HepG2 (cell line): ENCODE data around the gene SYNPR. TPM values are rescaled to one million over a fixed set of nuclear protein-coding genes. Genes with fewer than 3 reads are reported as not detected.

Experiments
- ATAC-seq: fragments of 200-7000 bp; cut with Tn5 transposase; 3 replicates; pipeline ENCODE4 v1.9.1; 2020; ENCODE audit warnings: mild to moderate bottlenecking, moderate library complexity
- BruUV-seq: library from RNA; stranded (reverse); fragments of 400-500 nt; replicated peaks from 2 replicates; lab custom pipeline; 2021; lab: Mats Ljungman, UMichigan
- CTCF ChIA-PET: fragments of 300-600 bp; formaldehyde crosslinking; extraction: SDS; loops from one replicate; lab custom pipeline; 2021; ENCODE audit warnings: low total read pairs, inconsistent platforms, low intra/inter-chr PET ratio; lab: Yijun Ruan, JAX
- POLR2A ChIA-PET: fragments of 350-600 bp; sonication (Branson Sonifier 250); formaldehyde crosslinking; loops from one replicate; lab custom pipeline; 2020; ENCODE audit warnings: antibody characterized with exemption, inconsistent platforms; lab: Yijun Ruan, JAX
- DNase-seq: peaks from one replicate; pipeline ENCODE4 v3.0.0-alpha.2; 2015; ENCODE audit warnings: low spot score
- FAIRE-seq: peaks from 3 replicates; lab custom pipeline; 2011; peaks lifted over from hg19 to GRCh38; lab: Jason Lieb, UNC
- H2AFZ ChIP-seq: one replicate; pipeline ENCODE4 v1.6.1; 2011; ENCODE audit warnings: low read length, inconsistent platforms
- H3K27ac ChIP-seq: fragments of 300-600 bp; 3 replicates; pipeline ENCODE4 v1.8.0; 2011; ENCODE audit warnings: mixed run types, mild to moderate bottlenecking, mixed read lengths, low read length, inconsistent platforms; ENCODE audit not compliant: insufficient read depth; ENCODE audit errors: extremely low read length
- H3K27me3 ChIP-seq, 2 experiments: fragments of 200-600 bp in 1 of 2; 2 replicates in 1 of 2; 3 replicates in 1 of 2; pipeline versions ENCODE4 v1.6.0 to v1.8.0; 2011; ENCODE audit warnings: low read length in 2 of 2, mild to moderate bottlenecking in 2 of 2, moderate library complexity in 2 of 2, inconsistent platforms in 1 of 2; ENCODE audit not compliant: insufficient read depth in 2 of 2, control insufficient read depth in 1 of 2
- H3K36me3 ChIP-seq, 2 experiments: fragments of 200-600 bp in 1 of 2; replicated peaks in 1 of 2; 2 replicates in 1 of 2; 3 replicates in 1 of 2; pipeline versions ENCODE4 v1.5.1 to v1.8.0; 2011; ENCODE audit warnings: low read length in 2 of 2, inconsistent platforms in 1 of 2; ENCODE audit not compliant: insufficient read depth in 2 of 2, control insufficient read depth in 1 of 2
- H3K4me1 ChIP-seq: 2 replicates; pipeline ENCODE4 v1.5.1; 2012; ENCODE audit warnings: low read length, inconsistent platforms; ENCODE audit not compliant: insufficient read depth
- H3K4me2 ChIP-seq: 2 replicates; pipeline ENCODE4 v1.6.0; 2011; ENCODE audit warnings: low read depth, low read length, inconsistent platforms
- H3K4me3 ChIP-seq, 3 experiments: fragments of 200-600 bp in 1 of 3; sonication (generic), shearing (Covaris generic) in 1 of 3; replicated peaks in 1 of 3; 2 replicates each; pipeline ENCODE4 v1.5.1; 2011 to 2016; ENCODE audit warnings: low read length in 3 of 3, inconsistent platforms in 2 of 3, low read depth in 2 of 3, mild to moderate bottlenecking in 2 of 3, control low read depth in 1 of 3, mixed read lengths in 1 of 3; ENCODE audit not compliant: insufficient read depth in 1 of 3
- H3K79me2 ChIP-seq: one replicate; pipeline ENCODE4 v1.6.1; 2011; ENCODE audit warnings: low read length, inconsistent platforms; ENCODE audit not compliant: insufficient read depth
- H3K9ac ChIP-seq: 2 replicates; pipeline ENCODE4 v1.6.0; 2011; ENCODE audit warnings: mild to moderate bottlenecking, low read depth, low read length, inconsistent platforms; ENCODE audit not compliant: insufficient read depth
- H3K9me3 ChIP-seq: 2 replicates; pipeline ENCODE4 v1.5.1; 2012; ENCODE audit warnings: mild to moderate bottlenecking, low read length
- H4K20me1 ChIP-seq: 2 replicates; pipeline ENCODE4 v1.6.0; 2011; ENCODE audit warnings: inconsistent platforms, mild to moderate bottlenecking, low read length, moderate library complexity; ENCODE audit not compliant: insufficient read depth
- ARID2 ChIP-seq: sonication (generic); formaldehyde crosslinking; IDR thresholded peaks from 2 replicates; pipeline ENCODE4 v1.8.1; 2022; ENCODE audit warnings: mild to moderate bottlenecking, missing genetic modification reagents, borderline replicate concordance
- CBX1 ChIP-seq: IDR thresholded peaks from one replicate; pipeline ENCODE4 v1.6.1; 2016; ENCODE audit warnings: antibody characterized with exemption, low read depth
- CCAR2 ChIP-seq: fragments of 200-400 bp; formaldehyde crosslinking; optimal IDR thresholded peaks from 2 replicates; pipeline ENCODE3; 2018; ENCODE audit warnings: low read depth, mild to moderate bottlenecking, low read length, moderate library complexity
- CHCHD3 ChIP-seq: sonication (generic); formaldehyde crosslinking; IDR thresholded peaks from 2 replicates; pipeline ENCODE4 v1.8.0; 2022; ENCODE audit warnings: mild to moderate bottlenecking, missing genetic modification reagents, moderate library complexity
- E2F2 ChIP-seq: sonication (generic); formaldehyde crosslinking; IDR thresholded peaks from 2 replicates; pipeline ENCODE4 v1.4.0; 2020; ENCODE audit warnings: missing genetic modification reagents, borderline replicate concordance
- HOXA5 ChIP-seq: sonication (generic); formaldehyde crosslinking; IDR thresholded peaks from 2 replicates; pipeline ENCODE4 v1.4.0; 2020; ENCODE audit warnings: missing genetic modification reagents
- KLF9 ChIP-seq: IDR thresholded peaks from 2 replicates; pipeline ENCODE4 v1.6.1; 2016; ENCODE audit warnings: low read depth
- MTF1 ChIP-seq: sonication (generic); formaldehyde crosslinking; IDR thresholded peaks from 2 replicates; pipeline ENCODE4 v1.5.0; 2020; ENCODE audit warnings: missing genetic modification reagents
- PITX1 ChIP-seq: sonication (generic); formaldehyde crosslinking; IDR thresholded peaks from 2 replicates; pipeline ENCODE4 v1.5.1; 2020; ENCODE audit warnings: mild to moderate bottlenecking, missing genetic modification reagents
- TAF1 ChIP-seq: sonication (generic); formaldehyde crosslinking; IDR thresholded peaks from 2 replicates; pipeline ENCODE4 v1.4.0; 2020; ENCODE audit warnings: missing genetic modification reagents
- ZEB1 ChIP-seq: IDR thresholded peaks from 2 replicates; pipeline ENCODE4 v1.6.1; 2012; ENCODE audit warnings: mild to moderate bottlenecking, low read depth, inconsistent platforms; ENCODE audit not compliant: insufficient replicate concordance
- ZFYVE20 ChIP-seq: sonication (generic); formaldehyde crosslinking; IDR thresholded peaks from 2 replicates; pipeline ENCODE4 v1.8.0; 2023; ENCODE audit warnings: low read depth, mild to moderate bottlenecking, moderate library complexity, missing genetic modification reagents, borderline replicate concordance
- ZNF10 ChIP-seq: sonication (generic); formaldehyde crosslinking; IDR thresholded peaks from 2 replicates; pipeline ENCODE4 v1.4.0; 2020; ENCODE audit warnings: mild to moderate bottlenecking, low read depth, missing genetic modification reagents, borderline replicate concordance
- ZNF329 ChIP-seq: sonication (generic); formaldehyde crosslinking; IDR thresholded peaks from 2 replicates; pipeline ENCODE4 v1.9.0; 2021; ENCODE audit warnings: low read depth, mild to moderate bottlenecking, missing genetic modification reagents
- ZNF430 ChIP-seq: sonication (generic); formaldehyde crosslinking; IDR thresholded peaks from 2 replicates; pipeline ENCODE4 v1.9.0; 2021; ENCODE audit warnings: mild to moderate bottlenecking, missing genetic modification reagents
- WGBS: methylation state at CpG from one replicate; pipeline ENCODE4 v1.1.6; 2017; ENCODE audit warnings: low lambda C conversion rate; 5-methylcytosine and 5-hydroxymethylcytosine counted together
- in situ Hi-C: cut with HindIII; loops from 2 replicates; pipeline ENCODE4 v1.10.0; 2017; ENCODE audit warnings: low pct_unique_long_range_greater_than_20kb; ENCODE audit not compliant: extremely low pct_ligation_motif_present
- intact Hi-C: fragments of 100-400 bp; cut with micrococcal nuclease; formaldehyde crosslinking; loops from one replicate; pipeline ENCODE4 v1.10.0; 2022; ENCODE audit not compliant: unreplicated experiment
- polyA plus RNA-seq, 8 experiments: library from polyadenylated mRNA; depleted of rRNA in 3 of 8; stranded (reverse) in 7 of 8; unstranded in 1 of 8; fragments of >200 nt; fragmentation: Illumina TruSeq in 4 of 8; extraction: Trizol in 4 of 8; gene quantifications; 2 replicates each; pipeline versions ENCODE4 v1.2.1 to v1.2.3, GENCODE V29; 2011 to 2016; ENCODE audit warnings: low read depth in 4 of 8, missing spikeins in 1 of 8, mixed read lengths in 1 of 8; ENCODE audit not compliant: insufficient read depth in 1 of 8
- total RNA-seq, 5 experiments: library from RNA; depleted of rRNA; stranded (reverse); fragments of >200 nt; fragmentation: Illumina TruSeq; extraction: Trizol; gene quantifications; 2 replicates each; pipeline ENCODE4 v1.2.3, GENCODE V29; 2016; ENCODE audit warnings: low read depth in 1 of 5
- TF ChIP-seq, protein P1 (sequence below): sonication (generic); formaldehyde crosslinking; IDR thresholded peaks from 2 replicates; pipeline ENCODE4 v1.8.1; 2023; ENCODE audit warnings: mild to moderate bottlenecking, missing genetic modification reagents, borderline replicate concordance
- TF ChIP-seq, protein P2 (sequence below), 2 experiments: sonication (generic) in 1 of 2; formaldehyde crosslinking in 1 of 2; IDR thresholded peaks; 2 replicates each; pipeline versions ENCODE4 v1.6.1 to v1.9.0; 2014 to 2022; ENCODE audit warnings: antibody characterized with exemption in 1 of 2, borderline replicate concordance in 1 of 2, inconsistent platforms in 1 of 2, low read depth in 1 of 2, missing genetic modification reagents in 1 of 2

Gene SYNPR
- total and polyA plus RNA-seq, 2 of the 13 experiments (the other 11 are each of a cell fraction or from before 2014, with no cell fraction given): 0.04 TPM; not detected in 1

- Histone ChIP-seq H3K36me3 (no peaks in the 10 kb centered on the region), H3K4me2 (no peak overlapping the region), H3K27ac (no peak overlapping the region), H3K79me2 (no peaks in the 10 kb centered on the region), H3K9ac (no peak overlapping the region), H3K4me3 (no peak overlapping the region), H3K9me3 (no peaks in the 10 kb centered on the region), H3K4me1 (no peaks in the 10 kb centered on the region), H4K20me1 (no peaks in the 10 kb centered on the region), H2AFZ (no peak overlapping the region), H3K27me3 (no peaks in the 10 kb centered on the region)
- ChIA-PET POLR2A (no interaction called here), CTCF (no interaction called here)
- intact Hi-C loops: no loop called here
- in situ Hi-C loops: no loop called here
- 0% methylated on average over 2 of the region's 2 CpGs for WGBS
- no peak for FAIRE-seq
- DNase-seq: no peak
- no peak for ATAC-seq
- no TSS peak for BruUV-seq
- no peak for TF ChIP-seq E2F2
- no peak for TF ChIP-seq HOXA5 (CRISPR knock-in tag)
- TF ChIP-seq, protein P1, sequence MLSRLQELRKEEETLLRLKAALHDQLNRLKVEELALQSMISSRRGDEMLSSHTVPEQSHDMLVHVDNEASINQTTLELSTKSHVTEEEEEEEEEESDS (CRISPR knock-in tag): no peak
- TF ChIP-seq, protein P2, sequence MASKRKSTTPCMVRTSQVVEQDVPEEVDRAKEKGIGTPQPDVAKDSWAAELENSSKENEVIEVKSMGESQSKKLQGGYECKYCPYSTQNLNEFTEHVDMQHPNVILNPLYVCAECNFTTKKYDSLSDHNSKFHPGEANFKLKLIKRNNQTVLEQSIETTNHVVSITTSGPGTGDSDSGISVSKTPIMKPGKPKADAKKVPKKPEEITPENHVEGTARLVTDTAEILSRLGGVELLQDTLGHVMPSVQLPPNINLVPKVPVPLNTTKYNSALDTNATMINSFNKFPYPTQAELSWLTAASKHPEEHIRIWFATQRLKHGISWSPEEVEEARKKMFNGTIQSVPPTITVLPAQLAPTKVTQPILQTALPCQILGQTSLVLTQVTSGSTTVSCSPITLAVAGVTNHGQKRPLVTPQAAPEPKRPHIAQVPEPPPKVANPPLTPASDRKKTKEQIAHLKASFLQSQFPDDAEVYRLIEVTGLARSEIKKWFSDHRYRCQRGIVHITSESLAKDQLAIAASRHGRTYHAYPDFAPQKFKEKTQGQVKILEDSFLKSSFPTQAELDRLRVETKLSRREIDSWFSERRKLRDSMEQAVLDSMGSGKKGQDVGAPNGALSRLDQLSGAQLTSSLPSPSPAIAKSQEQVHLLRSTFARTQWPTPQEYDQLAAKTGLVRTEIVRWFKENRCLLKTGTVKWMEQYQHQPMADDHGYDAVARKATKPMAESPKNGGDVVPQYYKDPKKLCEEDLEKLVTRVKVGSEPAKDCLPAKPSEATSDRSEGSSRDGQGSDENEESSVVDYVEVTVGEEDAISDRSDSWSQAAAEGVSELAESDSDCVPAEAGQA (IDR thresholded peaks at IDR 0.05; ENCODE audit: low read depth): no peak
- TF ChIP-seq, protein P2 (CRISPR knock-in tag; IDR thresholded peaks at IDR 0.05; ENCODE audit: borderline replicate concordance): no peak
- TF ChIP-seq CHCHD3: no peak
- TF ChIP-seq ZNF10 (CRISPR knock-in tag): no peak
- no peak for TF ChIP-seq MTF1 (CRISPR knock-in tag)
- TF ChIP-seq ZEB1: no peak
- no peak for TF ChIP-seq PITX1
- no peak for TF ChIP-seq TAF1 (CRISPR knock-in tag)
- TF ChIP-seq CCAR2: no peak
- no peak for TF ChIP-seq ZNF329 (CRISPR knock-in tag)
- TF ChIP-seq KLF9 (CRISPR knock-in tag): no peak
- TF ChIP-seq ZFYVE20 (CRISPR knock-in tag): no peak
- no peak for TF ChIP-seq ZNF430 (CRISPR knock-in tag)
- no peak for TF ChIP-seq ARID2 (CRISPR knock-in tag)
- no peak for TF ChIP-seq CBX1
Observed at GRCh38 chr3:63559884-63560283, 281.8 kb downstream of the SYNPR start.
